Endometrium (tissue), 2 donors: ENCODE measurements around the gene NES.

Source experiments
- FAIRE-seq: peaks from 2 replicates; lab custom pipeline; 2012; peaks lifted over from hg19 to GRCh38; lab: Jason Lieb, UNC
- donor health status: control.
- donor health status: control.

Gene NES

GRCh38 chr1:156676820-156677615 lies at the start of gene NES:
NES (minus strand) TSS chr1:156677407; CDS start chr1:156677264, 143 bp downstream.
- no peak for FAIRE-seq

- no peak for FAIRE-seq
These were observed 49.5 kb upstream of the NES start for GRCh38 chr1:156726549-156727226.

- no peak for FAIRE-seq
These were observed 48.6 kb upstream of the NES start for GRCh38 chr1:156725683-156726280.

GRCh38 chr1:156721535-156721934 lies 44.3 kb upstream of the NES start:
- FAIRE-seq: no peak

- FAIRE-seq: no peak
These were observed 43.9 kb upstream of the NES start for GRCh38 chr1:156721131-156721530.

- FAIRE-seq: no peak
These were observed 40.1 kb upstream of the NES start for GRCh38 chr1:156717351-156717750.

- FAIRE-seq: no peak
These were observed 37.6 kb upstream of the NES start for GRCh38 chr1:156714830-156715229.

GRCh38 chr1:156712626-156713025 lies 35.4 kb upstream of the NES start:
- FAIRE-seq: no peak

- FAIRE-seq: no peak
These were observed 34.0 kb upstream of the NES start for GRCh38 chr1:156711011-156711817.

GRCh38 chr1:156709757-156710489 lies 32.7 kb upstream of the NES start:
- no peak for FAIRE-seq

GRCh38 chr1:156709031-156709430 lies 31.8 kb upstream of the NES start:
- FAIRE-seq: no peak

GRCh38 chr1:156708218-156708661 lies 31.0 kb upstream of the NES start:
- no peak for FAIRE-seq

GRCh38 chr1:156707417-156708217 lies 30.4 kb upstream of the NES start:
- no peak for FAIRE-seq

GRCh38 chr1:156706657-156707416 lies 29.6 kb upstream of the NES start:
- FAIRE-seq: peak; percentile 26

GRCh38 chr1:156705918-156706656 lies 28.9 kb upstream of the NES start:
- no peak for FAIRE-seq

- FAIRE-seq: no peak
These were observed 28.2 kb upstream of the NES start, which contains the start of gene CRABP2 for GRCh38 chr1:156705321-156705917. CRABP2 (minus strand) TSS chr1:156705583; CDS start chr1:156705446, 137 bp downstream.

- FAIRE-seq: no peak
These were observed 27.7 kb upstream of the NES start for GRCh38 chr1:156704930-156705320.

GRCh38 chr1:156704166-156704711 lies 27.0 kb upstream of the NES start:
- no peak for FAIRE-seq
